GM21447 (cell line): ENCODE data around the gene C16orf95.
"Not testable (repeated sequence)": the region's sequence is repeated elsewhere in the genome, so short reads cannot be mapped to it uniquely, and the experiment has no call there.

ENCODE experiments used
- ATAC-seq: cut with Tn5 transposase; IDR thresholded peaks from one replicate; pipeline ENCODE4 v1.9.1; 2021; ENCODE audit not compliant: unreplicated experiment

Gene C16orf95

GRCh38 chr16:87259431-87259830 is 57.8 kb downstream of the C16orf95 start:
- no peak for ATAC-seq

GRCh38 chr16:87258653-87259052 is 58.5 kb downstream of the C16orf95 start:
- not testable (repeated sequence) for ATAC-seq

- ATAC-seq: no peak
These were observed 61.3 kb downstream of the C16orf95 start for GRCh38 chr16:87255866-87256265.

GRCh38 chr16:87254734-87255133 is 62.5 kb downstream of the C16orf95 start:
- no peak for ATAC-seq

DNA sequence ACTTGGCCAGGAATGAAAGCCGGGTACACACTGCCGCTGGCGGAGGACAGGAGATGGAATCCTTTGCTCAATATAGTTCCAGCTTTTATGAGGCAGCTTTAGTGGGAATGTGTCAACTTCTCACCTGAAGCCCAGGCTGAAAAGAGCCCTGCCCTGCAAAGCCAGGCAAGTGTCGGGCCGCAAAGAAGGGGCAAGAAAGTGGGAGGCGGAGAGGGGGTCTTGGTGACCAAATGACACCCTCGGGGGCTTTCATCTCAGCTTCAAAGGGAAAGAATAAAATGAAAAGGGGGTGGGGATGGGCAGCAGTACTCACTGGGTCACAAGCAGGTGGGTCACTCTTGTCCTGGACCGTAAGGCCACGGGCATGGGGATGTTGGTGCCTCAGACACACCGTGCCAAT is 62.9 kb downstream of the C16orf95 start:
- no peak for ATAC-seq

- ATAC-seq: no peak
These were observed 63.7 kb downstream of the C16orf95 start for GRCh38 chr16:87253536-87253935.
